ENCODE data around the gene SLC31A1. TPM values are rescaled to one million over a fixed set of nuclear protein-coding genes. Genes with fewer than 3 reads are reported as not detected.
"Not testable (repeated sequence)": the region's sequence is repeated elsewhere in the genome, so short reads cannot be mapped to it uniquely, and the experiment has no call there.

The SLC31A1 gene
- total RNA-seq, 1 experiment from 2014 or later, result 13.3 TPM

- in situ Hi-C loops (cut with HindIII; ENCODE audit: low pct_unique_long_range_greater_than_20kb, low sequenced_read_pairs), result no loop called here
- no peak for DNase-seq (ENCODE audit: low read depth)
These were observed 72.0 kb downstream of the SLC31A1 start for GRCh38 chr9:113293285-113293878.

GRCh38 chr9:113296247-113296646, 74.9 kb downstream of the SLC31A1 start:
- DNase-seq (ENCODE audit: low read depth); in situ Hi-C loops (cut with HindIII; ENCODE audit: low pct_unique_long_range_greater_than_20kb, low sequenced_read_pairs): not testable (repeated sequence)

GRCh38 chr9:113296796-113297558, 75.6 kb downstream of the SLC31A1 start:
- no peak for DNase-seq (ENCODE audit: low read depth)
- in situ Hi-C loops (cut with HindIII; ENCODE audit: low pct_unique_long_range_greater_than_20kb, low sequenced_read_pairs), result no loop called here

- in situ Hi-C loops (cut with HindIII; ENCODE audit: low pct_unique_long_range_greater_than_20kb, low sequenced_read_pairs), result no loop called here
- DNase-seq (ENCODE audit: low read depth), result no peak
These were observed 77.0 kb downstream of the SLC31A1 start for GRCh38 chr9:113298311-113298710.

- no peak for DNase-seq (ENCODE audit: low read depth)
- in situ Hi-C loops (cut with HindIII; ENCODE audit: low pct_unique_long_range_greater_than_20kb, low sequenced_read_pairs), result no loop called here
These were observed 77.8 kb downstream of the SLC31A1 start for GRCh38 chr9:113298924-113299770.

- in situ Hi-C loops (cut with HindIII; ENCODE audit: low pct_unique_long_range_greater_than_20kb, low sequenced_read_pairs), result no loop called here
- DNase-seq (ENCODE audit: low read depth), result no peak
These were observed 78.5 kb downstream of the SLC31A1 start for GRCh38 chr9:113299800-113300292.

- in situ Hi-C loops (cut with HindIII; ENCODE audit: low pct_unique_long_range_greater_than_20kb, low sequenced_read_pairs), result no loop called here
- DNase-seq (ENCODE audit: low read depth), result no peak
These were observed 80.2 kb downstream of the SLC31A1 start for GRCh38 chr9:113301548-113301947.

- peak; percentile 50 for DNase-seq (ENCODE audit: low read depth)
- in situ Hi-C loops (cut with HindIII; ENCODE audit: low pct_unique_long_range_greater_than_20kb, low sequenced_read_pairs), result no loop called here
These were observed 81.6 kb downstream of the SLC31A1 start, which contains the start of gene RNF183 for GRCh38 chr9:113302792-113303418. RNF183 (minus strand) TSS chr9:113303376; CDS start chr9:113298184, 5,192 bp downstream.

GRCh38 chr9:113306566-113306965, 85.2 kb downstream of the SLC31A1 start:
- no peak for DNase-seq (ENCODE audit: low read depth)
- in situ Hi-C loops (cut with HindIII; ENCODE audit: low pct_unique_long_range_greater_than_20kb, low sequenced_read_pairs), result no loop called here

- peak; percentile 91 for DNase-seq (ENCODE audit: low read depth)
- in situ Hi-C loops (cut with HindIII; ENCODE audit: low pct_unique_long_range_greater_than_20kb, low sequenced_read_pairs), result no loop called here
These were observed 86.1 kb downstream of the SLC31A1 start for GRCh38 chr9:113307396-113307975.

- peak; percentile 32 for DNase-seq (ENCODE audit: low read depth)
- in situ Hi-C loops (cut with HindIII; ENCODE audit: low pct_unique_long_range_greater_than_20kb, low sequenced_read_pairs), result no loop called here
These were observed 88.0 kb downstream of the SLC31A1 start for GRCh38 chr9:113309204-113309813.

GRCh38 chr9:113310538-113310937, 89.2 kb downstream of the SLC31A1 start:
- in situ Hi-C loops (cut with HindIII; ENCODE audit: low pct_unique_long_range_greater_than_20kb, low sequenced_read_pairs), result no loop called here
- no peak for DNase-seq (ENCODE audit: low read depth)

- DNase-seq (ENCODE audit: low read depth), result no peak
- in situ Hi-C loops (cut with HindIII; ENCODE audit: low pct_unique_long_range_greater_than_20kb, low sequenced_read_pairs), result no loop called here
These were observed 90.6 kb downstream of the SLC31A1 start for GRCh38 chr9:113311961-113312360.

- in situ Hi-C loops (cut with HindIII; ENCODE audit: low pct_unique_long_range_greater_than_20kb, low sequenced_read_pairs), result no loop called here
These were observed 91.9 kb downstream of the SLC31A1 start for GRCh38 chr9:113313261-113313660.

More at GRCh38 chr9:113313261-113313660, 91.9 kb downstream of the SLC31A1 start:
- DNase-seq (ENCODE audit: low read depth), result peak; percentile 51
